Mesendoderm (in vitro differentiated cells): ENCODE results near the gene CHAC1. TPM values are rescaled to one million over a fixed set of nuclear protein-coding genes. Genes with fewer than 3 reads are reported as not detected.

Experiments
- DNase-seq: peaks from one replicate; pipeline ENCODE4 v3.0.0; 2013
- H2AK5ac ChIP-seq: 2 replicates; pipeline ENCODE4 v1.6.1; 2013; ENCODE audit warnings: low read length, inconsistent platforms
- H2BK120ac ChIP-seq: 2 replicates; pipeline ENCODE4 v1.6.1; 2013; ENCODE audit warnings: low read depth, mild to moderate bottlenecking, low read length, moderate library complexity, mixed read lengths
- H2BK15ac ChIP-seq: replicated peaks from 2 replicates; pipeline ENCODE4 v1.6.1; 2013; ENCODE audit warnings: low read depth, mild to moderate bottlenecking, moderate library complexity
- H2BK5ac ChIP-seq: 2 replicates; pipeline ENCODE4 v1.6.1; 2013; ENCODE audit warnings: low read length, inconsistent platforms
- H3K18ac ChIP-seq: 2 replicates; pipeline ENCODE4 v1.6.1; 2013; ENCODE audit warnings: mild to moderate bottlenecking, low read length, mixed read lengths
- H3K23ac ChIP-seq: one replicate; pipeline ENCODE4 v1.6.1; 2013; ENCODE audit warnings: low read length
- H3K27ac ChIP-seq: 2 replicates; pipeline ENCODE4 v1.5.1; 2013; ENCODE audit warnings: low read depth, mild to moderate bottlenecking, inconsistent platforms, low read length, moderate library complexity
- H3K27me3 ChIP-seq: 2 replicates; pipeline ENCODE4 v1.6.1; 2013; ENCODE audit warnings: low read length, control low read depth, mild to moderate bottlenecking, inconsistent platforms; ENCODE audit not compliant: insufficient read depth, poor library complexity
- H3K36me3 ChIP-seq: 2 replicates; pipeline ENCODE4 v1.6.1; 2013; ENCODE audit warnings: low read length, inconsistent platforms; ENCODE audit not compliant: control insufficient read depth, insufficient read depth
- H3K4ac ChIP-seq: one replicate; pipeline ENCODE4 v1.6.1; 2013; ENCODE audit warnings: low read depth, mild to moderate bottlenecking, low read length, moderate library complexity
- H3K4me1 ChIP-seq: 2 replicates; pipeline ENCODE4 v1.6.1; 2013; ENCODE audit warnings: low read depth, low read length, inconsistent platforms; ENCODE audit not compliant: control insufficient read depth
- H3K4me2 ChIP-seq: 2 replicates; pipeline ENCODE4 v1.6.1; 2013; ENCODE audit warnings: low read length
- H3K4me3 ChIP-seq: 2 replicates; pipeline ENCODE4 v1.5.1; 2013; ENCODE audit warnings: mild to moderate bottlenecking, low read length
- H3K56ac ChIP-seq: one replicate; pipeline ENCODE4 v1.6.1; 2013; ENCODE audit warnings: low read length
- H3K79me1 ChIP-seq: 2 replicates; pipeline ENCODE4 v1.6.1; 2013; ENCODE audit warnings: low read length, inconsistent platforms
- H3K79me2 ChIP-seq: 2 replicates; pipeline ENCODE4 v1.6.1; 2013; ENCODE audit warnings: mild to moderate bottlenecking, low read length; ENCODE audit not compliant: control insufficient read depth, insufficient read depth
- H3K9ac ChIP-seq: 2 replicates; pipeline ENCODE4 v1.6.1; 2013; ENCODE audit warnings: low read length, inconsistent platforms
- H4K5ac ChIP-seq: one replicate; pipeline ENCODE4 v1.6.1; 2013; ENCODE audit warnings: low read length
- H4K8ac ChIP-seq: one replicate; pipeline ENCODE4 v1.6.1; 2013; ENCODE audit warnings: low read depth, mild to moderate bottlenecking, control low read depth, low read length, moderate library complexity
- WGBS: extraction: QIAGEN DNeasy Blood & Tissue Kit; methylation state at CpG from one replicate; pipeline ENCODE4 v1.1.7; 2013; ENCODE audit warnings: low lambda C conversion rate, missing lambda C conversion rate; ENCODE audit not compliant: insufficient coverage; ENCODE audit errors: extremely low coverage; 5-methylcytosine and 5-hydroxymethylcytosine counted together
- small RNA-seq: library from polyadenylated mRNA; stranded (forward); fragments of <200 nt; extraction: miRNeasy Mini kit (QIAGEN cat#:217004); gene quantifications from one replicate; pipeline ENCODE3, GENCODE V24; 2013; ENCODE audit not compliant: insufficient read depth

Gene CHAC1

GRCh38 chr15:41004490-41004889, 51.2 kb downstream of the CHAC1 start:
- Histone ChIP-seq H3K79me2 (no peaks in the 10 kb centered on the region), H3K9ac (no peak overlapping the region), H3K27ac (no peak overlapping the region), H2AK5ac (no peak overlapping the region), H2BK15ac (no peak overlapping the region), H3K18ac (no peak overlapping the region), H3K36me3 (peaks cover 2% of the 10 kb centered on the region), H4K5ac (no peak overlapping the region), H3K27me3 (no peaks in the 10 kb centered on the region), H2BK120ac (no peak overlapping the region), H3K56ac (no peak overlapping the region), H3K4me2 (no peak overlapping the region), H2BK5ac (no peak overlapping the region), H3K23ac (no peak overlapping the region), H4K8ac (no peak overlapping the region), H3K4me1 (no peaks in the 10 kb centered on the region), H3K4ac (no peak overlapping the region), H3K4me3 (no peak overlapping the region), H3K79me1 (no peaks in the 10 kb centered on the region)
- no CpG with 5 or more reads among the region's 3 CpGs for WGBS
- no peak for DNase-seq

Small RNA genes within 50 kb of the gene (small RNA-seq; reads per million reads assigned to genes)
- gene ISCA1P4, result not detected
